Duodenal mucosa (tissue), 2 donors: ENCODE results near the gene CTSZ.

Source experiments
- H3K27ac ChIP-seq: one replicate; pipeline ENCODE4 v1.7.0; 2013; ENCODE audit warnings: low read depth, low read length
- H3K27me3 ChIP-seq, 2 donors: one replicate each; pipeline ENCODE4 v1.7.0; 2013; ENCODE audit warnings: low read length in 2 of 2, control low read depth in 1 of 2; ENCODE audit not compliant: insufficient read depth in 2 of 2, control insufficient read depth in 1 of 2
- H3K36me3 ChIP-seq, 2 donors: one replicate each; pipeline ENCODE4 v1.7.0; 2013; ENCODE audit warnings: low read length in 2 of 2, control low read depth in 1 of 2; ENCODE audit not compliant: insufficient read depth in 2 of 2, control insufficient read depth in 1 of 2
- H3K4me1 ChIP-seq, 2 donors: one replicate each; pipeline ENCODE4 v1.7.0; 2013; ENCODE audit warnings: low read length in 2 of 2, control low read depth in 1 of 2; ENCODE audit not compliant: insufficient read depth in 2 of 2, control insufficient read depth in 1 of 2
- H3K4me3 ChIP-seq, 2 donors: one replicate each; pipeline ENCODE4 v1.7.0; 2013; ENCODE audit warnings: low read length in 2 of 2, low read depth in 1 of 2
- H3K9ac ChIP-seq, 2 donors: one replicate each; pipeline ENCODE4 v1.7.0; 2013; ENCODE audit warnings: low read length in 2 of 2, low read depth in 1 of 2
- H3K9me3 ChIP-seq, 2 donors: one replicate each; pipeline ENCODE4 v1.7.0; 2013; ENCODE audit warnings: low read length in 2 of 2, control low read depth in 1 of 2; ENCODE audit not compliant: control insufficient read depth in 1 of 2

The CTSZ gene

GRCh38 chr20:59032023-59032712 lies 25.1 kb upstream of the CTSZ start, which contains the start of gene ATP5F1E:
Gene ATP5F1E (minus strand): TSS chr20:59032335. CDS start chr20:59032251, 84 bp downstream.
- Histone ChIP-seq H3K4me3 (peak within 1 kb of the TSS; percentile 81 to 84), H3K27ac (peak within 1 kb of the TSS; percentile 93), H3K9me3 (no peaks in the 10 kb centered on the region), H3K9ac (peak within 1 kb of the TSS; percentile 71 to 87), H3K4me1 (peaks cover 32 to 52% of the 10 kb centered on the region in 2 donors), H3K27me3 (no peaks in the 10 kb centered on the region), H3K36me3 (peaks cover 38 to 56% of the 10 kb centered on the region in 2 donors)

- H3K27ac ChIP-seq, result peak overlapping the region; percentile 93
- H3K27me3 ChIP-seq, result no peaks in the 10 kb centered on the region
- peak overlapping the region; percentile 81 to 84 for H3K4me3 ChIP-seq
- H3K9me3 ChIP-seq, result no peaks in the 10 kb centered on the region
- H3K36me3 ChIP-seq, result peaks cover 34 to 57% of the 10 kb centered on the region in 2 donors
- H3K9ac ChIP-seq, result peak overlapping the region; percentile 71 to 87
- peaks cover 32 to 52% of the 10 kb centered on the region in 2 donors for H3K4me1 ChIP-seq
Observed at GRCh38 chr20:59031564-59032022, 24.5 kb upstream of the CTSZ start.

- Histone ChIP-seq H3K9me3 (no peaks in the 10 kb centered on the region), H3K4me1 (peaks cover 32 to 48% of the 10 kb centered on the region in 2 donors), H3K9ac (peak overlapping the region; percentile 71 to 87)
Observed at GRCh38 chr20:59030911-59031563, 24.0 kb upstream of the CTSZ start.

GRCh38 chr20:59028812-59029211 lies 21.8 kb upstream of the CTSZ start:
- peaks cover 32 to 40% of the 10 kb centered on the region in 2 donors for H3K4me1 ChIP-seq
- peak overlapping the region; percentile 16 to 22 for H3K9ac ChIP-seq
- H3K4me3 ChIP-seq, result peak overlapping the region; percentile 36 to 44

More at GRCh38 chr20:59030911-59031563, 24.0 kb upstream of the CTSZ start:
- no peaks in the 10 kb centered on the region for H3K27me3 ChIP-seq
- H3K4me3 ChIP-seq, result peak overlapping the region; percentile 81 to 84
- peaks cover 28 to 57% of the 10 kb centered on the region in 2 donors for H3K36me3 ChIP-seq
- no peak overlapping the region for H3K27ac ChIP-seq

GRCh38 chr20:59027741-59028320 lies 20.8 kb upstream of the CTSZ start:
- Histone ChIP-seq H3K9ac (no peak overlapping the region), H3K27me3 (no peaks in the 10 kb centered on the region), H3K4me1 (peaks cover 31 to 40% of the 10 kb centered on the region in 2 donors), H3K27ac (no peak overlapping the region), H3K4me3 (no peak overlapping the region), H3K36me3 (peaks cover 30 to 68% of the 10 kb centered on the region in 2 donors), H3K9me3 (no peaks in the 10 kb centered on the region)

More at GRCh38 chr20:59028812-59029211, 21.8 kb upstream of the CTSZ start:
- no peak overlapping the region for H3K27ac ChIP-seq
- no peaks in the 10 kb centered on the region for H3K9me3 ChIP-seq
- peaks cover 32 to 62% of the 10 kb centered on the region in 2 donors for H3K36me3 ChIP-seq
- H3K27me3 ChIP-seq, result no peaks in the 10 kb centered on the region

GRCh38 chr20:59026904-59027740 lies 20.1 kb upstream of the CTSZ start:
- Histone ChIP-seq H3K9me3 (no peaks in the 10 kb centered on the region), H3K36me3 (peaks cover 30 to 74% of the 10 kb centered on the region in 2 donors), H3K4me3 (no peak overlapping the region), H3K9ac (no peak overlapping the region), H3K27me3 (no peaks in the 10 kb centered on the region), H3K27ac (no peak overlapping the region), H3K4me1 (peaks cover 29 to 40% of the 10 kb centered on the region in 2 donors)

- Histone ChIP-seq H3K4me3 (no peak overlapping the region), H3K36me3 (peaks cover 30 to 74% of the 10 kb centered on the region in 2 donors), H3K27ac (no peak overlapping the region), H3K9me3 (no peaks in the 10 kb centered on the region), H3K4me1 (peaks cover 20 to 31% of the 10 kb centered on the region in 2 donors), H3K9ac (no peak overlapping the region), H3K27me3 (no peaks in the 10 kb centered on the region)
Observed at GRCh38 chr20:59025511-59025910, 18.5 kb upstream of the CTSZ start.

GRCh38 chr20:59025086-59025485 lies 18.0 kb upstream of the CTSZ start:
- H3K36me3 ChIP-seq, result peaks cover 30 to 72% of the 10 kb centered on the region in 2 donors
- no peaks in the 10 kb centered on the region for H3K9me3 ChIP-seq
- H3K27me3 ChIP-seq, result no peaks in the 10 kb centered on the region
- H3K4me1 ChIP-seq, result peaks cover 16 to 27% of the 10 kb centered on the region in 2 donors
- H3K27ac ChIP-seq, result no peak overlapping the region
- no peak overlapping the region for H3K9ac ChIP-seq
- no peak overlapping the region for H3K4me3 ChIP-seq

- Histone ChIP-seq H3K4me1 (peaks cover 6 to 17% of the 10 kb centered on the region in 2 donors), H3K9me3 (no peaks in the 10 kb centered on the region), H3K27me3 (no peaks in the 10 kb centered on the region), H3K4me3 (no peak overlapping the region), H3K36me3 (peaks cover 24 to 66% of the 10 kb centered on the region in 2 donors), H3K27ac (no peak overlapping the region), H3K9ac (no peak overlapping the region)
Observed at GRCh38 chr20:59024111-59024530, 17.1 kb upstream of the CTSZ start.
